GM06990 (cell line): Measurements from ENCODE around the gene NCOA1.

ENCODE experiments used
- DNase-seq: peaks from one replicate; pipeline ENCODE4 v3.0.0-alpha.2; 2011; ENCODE audit not compliant: insufficient read length; ENCODE audit errors: extremely low read depth
- H3K27me3 ChIP-seq: replicated peaks from 2 replicates; pipeline ENCODE4 v1.6.0; 2011; ENCODE audit warnings: low read length; ENCODE audit not compliant: control insufficient read depth, insufficient read depth
- H3K36me3 ChIP-seq: 2 replicates; pipeline ENCODE4 v1.5.1; 2011; ENCODE audit warnings: low read length; ENCODE audit not compliant: control insufficient read depth, insufficient read depth
- H3K4me3 ChIP-seq: replicated peaks from 2 replicates; pipeline ENCODE4 v1.5.1; 2011; ENCODE audit warnings: low read depth, mild to moderate bottlenecking, control low read depth, low read length
- CTCF ChIP-seq: IDR thresholded peaks from 2 replicates; pipeline ENCODE4 v1.5.1; 2011; ENCODE audit warnings: low read length, control low read depth, mild to moderate bottlenecking, inconsistent platforms; ENCODE audit not compliant: insufficient read depth, poor library complexity, severe bottlenecking

The NCOA1 gene

DNA sequence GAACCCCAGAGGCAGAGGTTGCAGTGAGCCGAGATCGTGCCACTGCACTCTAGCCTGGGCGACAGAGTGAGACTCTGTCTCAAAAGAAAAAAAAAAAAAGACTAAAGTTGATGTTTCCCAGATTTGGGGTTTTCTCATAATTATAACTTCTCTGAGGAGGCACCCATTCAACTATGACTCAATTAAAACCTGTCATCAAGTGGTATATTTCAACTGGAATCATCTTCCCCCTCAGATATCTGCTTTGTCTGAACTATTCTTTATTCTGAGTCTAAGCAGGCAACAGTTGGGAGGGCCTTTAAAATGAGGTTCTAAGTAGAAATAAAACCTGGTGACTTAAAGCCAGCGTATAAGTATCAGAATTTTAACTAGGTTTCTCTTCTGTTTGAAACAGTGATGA is 213.6 kb downstream of the NCOA1 start:
- TF ChIP-seq CTCF = no peak
- Histone ChIP-seq H3K27me3 (no peaks in the 10 kb centered on the region), H3K36me3 (peaks cover 4% of the 10 kb centered on the region), H3K4me3 (no peak overlapping the region)
- no peak for DNase-seq

- TF ChIP-seq CTCF = no peak
- H3K36me3 ChIP-seq = peaks cover 6% of the 10 kb centered on the region
- DNase-seq = no peak
- no peak overlapping the region for H3K4me3 ChIP-seq
- H3K27me3 ChIP-seq = no peaks in the 10 kb centered on the region
Observed at GRCh38 chr2:24707143-24707542, 216.1 kb downstream of the NCOA1 start.

DNA sequence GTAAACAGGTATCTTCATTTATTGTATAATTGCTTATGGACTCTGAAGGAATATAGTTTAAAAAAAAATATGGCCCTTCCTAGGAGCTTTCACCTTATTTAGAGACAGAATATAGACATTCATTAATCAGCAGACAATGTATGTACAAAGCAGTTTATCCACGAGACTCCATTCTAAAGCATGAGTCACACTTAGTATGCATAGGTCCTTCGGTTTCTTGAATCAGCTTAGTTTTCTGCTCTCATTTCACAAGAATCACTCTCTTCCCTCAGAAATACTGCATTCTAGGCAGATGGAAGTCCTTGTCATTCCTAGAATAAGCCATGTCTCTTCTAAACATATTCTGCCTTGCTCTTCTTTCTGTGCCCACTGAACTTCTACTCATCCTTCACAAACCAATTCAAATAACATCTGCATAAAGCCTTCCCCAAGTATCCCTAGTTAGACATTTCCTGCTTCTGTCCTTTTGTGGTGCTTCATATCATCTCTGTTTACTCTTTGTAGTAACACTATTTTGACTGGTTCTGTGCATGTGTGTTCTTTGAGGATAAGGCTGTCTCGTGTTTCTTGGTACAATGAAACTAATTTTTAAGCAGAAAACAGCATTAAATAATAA is 217.6 kb downstream of the NCOA1 start:
- peaks cover 6% of the 10 kb centered on the region for H3K36me3 ChIP-seq
- no peak overlapping the region for H3K4me3 ChIP-seq
- no peak for DNase-seq
- TF ChIP-seq CTCF = no peak
- H3K27me3 ChIP-seq = no peaks in the 10 kb centered on the region

GRCh38 chr2:24710806-24711205 is 219.8 kb downstream of the NCOA1 start:
- Histone ChIP-seq H3K27me3 (no peaks in the 10 kb centered on the region), H3K36me3 (peaks cover 6% of the 10 kb centered on the region), H3K4me3 (no peak overlapping the region)
- no peak for TF ChIP-seq CTCF
- no peak for DNase-seq

- Histone ChIP-seq H3K36me3 (peaks cover 5% of the 10 kb centered on the region), H3K4me3 (no peak overlapping the region), H3K27me3 (no peaks in the 10 kb centered on the region)
- no peak for TF ChIP-seq CTCF
- DNase-seq = no peak
Observed at GRCh38 chr2:24711865-24712264, 220.8 kb downstream of the NCOA1 start.

DNA sequence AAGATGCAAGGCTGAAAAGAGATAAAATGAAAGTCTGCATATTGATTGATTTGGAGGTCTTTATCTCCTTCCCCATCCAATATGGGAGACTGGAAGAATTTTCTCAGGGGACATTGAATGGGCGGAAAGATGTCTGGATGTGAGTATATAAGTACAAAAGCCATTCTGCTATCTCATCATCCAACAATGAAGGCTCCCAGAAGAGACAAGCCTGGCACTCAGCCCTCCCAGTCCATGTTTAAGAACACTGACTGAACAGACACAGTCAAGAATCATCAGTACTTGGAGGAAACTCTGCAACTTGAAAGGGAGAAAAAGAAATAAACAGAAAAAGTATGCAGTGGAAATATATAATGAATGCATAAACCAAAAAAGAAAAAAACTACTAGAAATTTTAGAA is 221.2 kb downstream of the NCOA1 start:
- H3K27me3 ChIP-seq = no peaks in the 10 kb centered on the region
- H3K36me3 ChIP-seq = peaks cover 2% of the 10 kb centered on the region; the same call in 1 of the 2 replicates
- TF ChIP-seq CTCF = no peak
- no peak overlapping the region for H3K4me3 ChIP-seq
- no peak for DNase-seq
